PC-9 (cell line): ENCODE measurements around the gene ADISSP. TPM values are rescaled to one million over a fixed set of nuclear protein-coding genes. Genes with fewer than 3 reads are reported as not detected.

ENCODE experiments used
- BruUV-seq: library from RNA; stranded (reverse); fragments of 400-500 nt; replicated peaks from 2 replicates; lab custom pipeline; 2021; lab: Mats Ljungman, UMichigan
- CTCF ChIA-PET: fragments of 300-600 bp; sonication (Branson Sonifier 250); formaldehyde crosslinking; loops from one replicate; lab custom pipeline; 2022; ENCODE audit warnings: antibody characterized with exemption; lab: Charles Lee
- POLR2A ChIA-PET: fragments of 300-600 bp; sonication (Branson Sonifier 250); formaldehyde crosslinking; loops from one replicate; lab custom pipeline; 2022; ENCODE audit warnings: antibody characterized with exemption; ENCODE audit not compliant: unreplicated experiment; lab: Charles Lee
- DNase-seq, 2 experiments: peaks; one replicate each; pipeline versions ENCODE4 v3.0.0 to v3.0.0-alpha.2; 2015 to 2022; ENCODE audit warnings: mixed read lengths in 1 of 2
- H2AFZ ChIP-seq: fragments of 200-600 bp; sonication (generic); 2 replicates; pipeline ENCODE4 v1.8.1; 2017; ENCODE audit warnings: antibody characterized with exemption
- H3F3A ChIP-seq: fragments of 200-600 bp; sonication (generic); 2 replicates; pipeline ENCODE4 v1.8.1; 2017; ENCODE audit warnings: antibody characterized with exemption, mild to moderate bottlenecking, low read depth; ENCODE audit not compliant: insufficient read depth
- H3K27ac ChIP-seq: fragments of 200-600 bp; sonication (generic); 2 replicates; pipeline ENCODE4 v1.6.1; 2016; ENCODE audit warnings: mixed run types
- H3K27me3 ChIP-seq: fragments of 200-600 bp; sonication (generic); 2 replicates; pipeline ENCODE4 v1.6.1; 2016; ENCODE audit warnings: low read depth, mixed run types; ENCODE audit not compliant: insufficient read depth
- H3K36me3 ChIP-seq: fragments of 200-600 bp; sonication (generic); 2 replicates; pipeline ENCODE4 v1.6.1; 2016; ENCODE audit warnings: low read depth, mixed run types
- H3K4me1 ChIP-seq: fragments of 200-600 bp; sonication (generic); replicated peaks from 2 replicates; pipeline ENCODE4 v1.6.1; 2016; ENCODE audit warnings: mixed run types; ENCODE audit not compliant: insufficient read depth
- H3K4me2 ChIP-seq: fragments of 200-600 bp; sonication (generic); 2 replicates; pipeline ENCODE4 v1.6.1; 2017; ENCODE audit warnings: mixed run types
- H3K4me3 ChIP-seq: fragments of 200-600 bp; sonication (generic); 2 replicates; pipeline ENCODE4 v1.6.1; 2016; ENCODE audit warnings: mixed run types
- H3K79me2 ChIP-seq: fragments of 200-600 bp; sonication (generic); 2 replicates; pipeline ENCODE4 v1.6.1; 2017; ENCODE audit warnings: low read depth, mixed run types
- H3K9me2 ChIP-seq: fragments of 200-600 bp; sonication (generic); 2 replicates; pipeline ENCODE4 v1.8.1; 2017; ENCODE audit warnings: mild to moderate bottlenecking; ENCODE audit not compliant: insufficient read depth
- H3K9me3 ChIP-seq: fragments of 200-600 bp; sonication (generic); 2 replicates; pipeline ENCODE4 v1.8.1; 2016; ENCODE audit warnings: low read depth; ENCODE audit not compliant: insufficient read depth
- H4K20me1 ChIP-seq: fragments of 200-600 bp; sonication (generic); 2 replicates; pipeline ENCODE4 v1.8.1; 2017; ENCODE audit not compliant: insufficient read depth
- EZH2 ChIP-seq: fragments of 200-600 bp; sonication (generic); IDR thresholded peaks from 2 replicates; pipeline ENCODE4 v1.8.0; 2017; ENCODE audit warnings: antibody characterized with exemption, low read depth
- intact Hi-C: fragments of 100-400 bp; cut with micrococcal nuclease; formaldehyde crosslinking; loops from one replicate; pipeline ENCODE4 v1.10.0; 2022; ENCODE audit not compliant: unreplicated experiment
- total RNA-seq: library from RNA; stranded (reverse); gene quantifications from 2 replicates; pipeline ENCODE4 v1.2.3, GENCODE V29; 2021
- TF ChIP-seq, protein P1 (sequence below): fragments of 200-600 bp; sonication (generic); conservative IDR thresholded peaks from 2 replicates; pipeline ENCODE4 v1.6.1; 2017; ENCODE audit warnings: mixed run types, antibody characterized with exemption, mild to moderate bottlenecking, moderate library complexity

The ADISSP gene
- total RNA-seq, 1 experiment from 2014 or later, result 86.9 TPM

GRCh38 chr20:3783511-3784195 is 16.1 kb upstream of the ADISSP start:
- POLR2A ChIA-PET, result no interaction called here
- H3K79me2 ChIP-seq, result peaks cover 34% of the 10 kb centered on the region
- H3K27me3 ChIP-seq, result no peaks in the 10 kb centered on the region
- H4K20me1 ChIP-seq, result peaks cover 38% of the 10 kb centered on the region
- intact Hi-C loops, result loop anchor here (5.0 to 10.0 kb wide), 3 partner anchors 106 to 321 kb away; partner anchors contain the start of gene RNF24
- CTCF ChIA-PET, result no interaction called here
- no peaks in the 10 kb centered on the region for H3K9me3 ChIP-seq
- H3F3A ChIP-seq, result peaks cover 24% of the 10 kb centered on the region
- H3K9me2 ChIP-seq, result no peaks in the 10 kb centered on the region
- H3K4me1 ChIP-seq, result peaks cover 42% of the 10 kb centered on the region
- H2AFZ ChIP-seq, result no peak overlapping the region
- DNase-seq, result no peak
- H3K27ac ChIP-seq, result no peak overlapping the region
- no peak overlapping the region for H3K4me3 ChIP-seq
- no peaks in the 10 kb centered on the region for H3K36me3 ChIP-seq
- no peak for TF ChIP-seq EZH2
- TF ChIP-seq, protein P1, sequence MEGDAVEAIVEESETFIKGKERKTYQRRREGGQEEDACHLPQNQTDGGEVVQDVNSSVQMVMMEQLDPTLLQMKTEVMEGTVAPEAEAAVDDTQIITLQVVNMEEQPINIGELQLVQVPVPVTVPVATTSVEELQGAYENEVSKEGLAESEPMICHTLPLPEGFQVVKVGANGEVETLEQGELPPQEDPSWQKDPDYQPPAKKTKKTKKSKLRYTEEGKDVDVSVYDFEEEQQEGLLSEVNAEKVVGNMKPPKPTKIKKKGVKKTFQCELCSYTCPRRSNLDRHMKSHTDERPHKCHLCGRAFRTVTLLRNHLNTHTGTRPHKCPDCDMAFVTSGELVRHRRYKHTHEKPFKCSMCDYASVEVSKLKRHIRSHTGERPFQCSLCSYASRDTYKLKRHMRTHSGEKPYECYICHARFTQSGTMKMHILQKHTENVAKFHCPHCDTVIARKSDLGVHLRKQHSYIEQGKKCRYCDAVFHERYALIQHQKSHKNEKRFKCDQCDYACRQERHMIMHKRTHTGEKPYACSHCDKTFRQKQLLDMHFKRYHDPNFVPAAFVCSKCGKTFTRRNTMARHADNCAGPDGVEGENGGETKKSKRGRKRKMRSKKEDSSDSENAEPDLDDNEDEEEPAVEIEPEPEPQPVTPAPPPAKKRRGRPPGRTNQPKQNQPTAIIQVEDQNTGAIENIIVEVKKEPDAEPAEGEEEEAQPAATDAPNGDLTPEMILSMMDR, result no peak
- peak overlapping the region; percentile 97 for H3K4me2 ChIP-seq
- BruUV-seq, result no TSS peak

GRCh38 chr20:3783068-3783489 is 15.5 kb upstream of the ADISSP start:
- H3K9me3 ChIP-seq, result no peaks in the 10 kb centered on the region
- POLR2A ChIA-PET, result no interaction called here
- no peaks in the 10 kb centered on the region for H3K9me2 ChIP-seq
- CTCF ChIA-PET, result interaction anchor here (0.6 kb wide), 1 partner anchor 43 kb away, joined by 3 read pairs; no protein-coding TSS in a partner anchor
- intact Hi-C loops, result loop anchor here (5.0 to 10.0 kb wide), 3 partner anchors 106 to 322 kb away; partner anchors contain the start of gene RNF24
- H3K36me3 ChIP-seq, result no peaks in the 10 kb centered on the region
- H3F3A ChIP-seq, result peaks cover 24% of the 10 kb centered on the region
- no peak for DNase-seq
- peaks cover 42% of the 10 kb centered on the region for H3K4me1 ChIP-seq
- no peak overlapping the region for H3K4me3 ChIP-seq
- H3K27ac ChIP-seq, result no peak overlapping the region
- H3K27me3 ChIP-seq, result no peaks in the 10 kb centered on the region
- H3K4me2 ChIP-seq, result peak overlapping the region; percentile 97; the same call in 1 of the 2 replicates
- peaks cover 38% of the 10 kb centered on the region for H4K20me1 ChIP-seq
- TF ChIP-seq, protein P1, result no peak
- TF ChIP-seq EZH2, result no peak
- H2AFZ ChIP-seq, result no peak overlapping the region
- peaks cover 34% of the 10 kb centered on the region for H3K79me2 ChIP-seq
- BruUV-seq, result no TSS peak

DNA sequence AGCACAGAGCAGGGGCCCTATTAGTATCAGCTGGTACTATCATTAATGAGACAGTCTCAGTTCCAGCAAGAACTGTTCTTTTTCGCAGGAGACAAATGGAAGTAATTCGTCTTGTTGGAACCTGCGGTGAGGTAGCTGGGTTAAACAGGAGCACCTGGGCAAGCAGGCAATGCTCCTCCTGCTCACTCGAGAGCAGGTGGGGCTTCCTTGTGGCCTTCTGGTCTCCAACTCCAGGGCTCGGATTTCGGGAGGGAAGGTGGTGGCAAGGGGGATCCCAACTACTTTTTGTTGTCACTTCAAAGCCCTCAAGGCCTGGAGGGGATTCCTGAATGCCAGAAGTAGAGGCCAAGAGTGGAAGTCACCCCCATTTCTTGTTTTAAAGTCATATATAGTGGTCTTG is 15.0 kb upstream of the ADISSP start:
- no peaks in the 10 kb centered on the region for H3K36me3 ChIP-seq
- peaks cover 42% of the 10 kb centered on the region for H3K4me1 ChIP-seq
- no peaks in the 10 kb centered on the region for H3K9me3 ChIP-seq
- H4K20me1 ChIP-seq, result peaks cover 38% of the 10 kb centered on the region
- H3K27me3 ChIP-seq, result no peaks in the 10 kb centered on the region
- no peak for DNase-seq
- H3K4me2 ChIP-seq, result 0 out of 2 replicates have a peak overlapping the region, but pooled peaks have one; percentile 97
- POLR2A ChIA-PET, result no interaction called here
- H3K79me2 ChIP-seq, result peaks cover 34% of the 10 kb centered on the region
- H3K27ac ChIP-seq, result no peak overlapping the region
- H3F3A ChIP-seq, result peaks cover 23% of the 10 kb centered on the region
- no peak for TF ChIP-seq EZH2
- TF ChIP-seq, protein P1, result no peak
- H3K4me3 ChIP-seq, result no peak overlapping the region
- no TSS peak for BruUV-seq
- intact Hi-C loops, result loop anchor here (5.0 to 10.0 kb wide), 3 partner anchors 105 to 322 kb away; partner anchors contain the start of gene RNF24
- no peak overlapping the region for H2AFZ ChIP-seq
- no peaks in the 10 kb centered on the region for H3K9me2 ChIP-seq
- CTCF ChIA-PET, result interaction anchor here (0.6 kb wide), 1 partner anchor 43 kb away, joined by 3 read pairs; no protein-coding TSS in a partner anchor
